Lung microvascular endothelial cell (primary cell): ENCODE results near the gene ENTREP3. TPM values are rescaled to one million over a fixed set of nuclear protein-coding genes. Genes with fewer than 3 reads are reported as not detected.
"Not testable (repeated sequence)": the region's sequence is repeated elsewhere in the genome, so short reads cannot be mapped to it uniquely, and the experiment has no call there.

Experiments
- DNase-seq, 2 donors: peaks; one replicate each; pipeline versions ENCODE4 v3.0.0 to v3.0.0-alpha.2; 2010; ENCODE audit warnings: low read depth in 2 of 2
- total RNA-seq: library from RNA; depleted of rRNA; stranded (reverse); fragments of >200 nt; gene quantifications from 2 replicates; pipeline ENCODE4 v1.2.1, GENCODE V29; 2014

The ENTREP3 gene
- total RNA-seq, 1 donor from 2014 or later = 3.0 TPM

GRCh38 chr1:155225404-155225759 lies 29.9 kb downstream of the ENTREP3 start:
- not testable (repeated sequence) for DNase-seq

- DNase-seq = no peak
Measured at GRCh38 chr1:155223047-155223446, 32.2 kb downstream of the ENTREP3 start.

- DNase-seq = not testable (repeated sequence)
Measured at GRCh38 chr1:155220211-155220965, 34.9 kb downstream of the ENTREP3 start.

GRCh38 chr1:155219592-155220031 lies 35.7 kb downstream of the ENTREP3 start:
- DNase-seq = no peak

GRCh38 chr1:155218854-155219591 lies 36.3 kb downstream of the ENTREP3 start:
- DNase-seq = peak; percentile 64 to 71

GRCh38 chr1:155214702-155215101 lies 40.6 kb downstream of the ENTREP3 start:
- DNase-seq = not testable (repeated sequence)

GRCh38 chr1:155212051-155212440 lies 43.2 kb downstream of the ENTREP3 start:
- not testable (repeated sequence) for DNase-seq

- DNase-seq = peak; percentile 48 to 88
Measured at GRCh38 chr1:155211381-155212050, 43.8 kb downstream of the ENTREP3 start.

GRCh38 chr1:155210314-155211104 lies 44.8 kb downstream of the ENTREP3 start:
- DNase-seq = no peak

GRCh38 chr1:155209312-155209721 lies 46.0 kb downstream of the ENTREP3 start:
- DNase-seq = no peak

- DNase-seq = peak; percentile 88 to 96
Measured at GRCh38 chr1:155208541-155209311, 46.6 kb downstream of the ENTREP3 start, which contains the start of gene MTX1. MTX1 (plus strand) TSS chr1:155208695; CDS start chr1:155208805, 110 bp downstream.

GRCh38 chr1:155207806-155208540 lies 47.3 kb downstream of the ENTREP3 start, which contains the start of gene THBS3:
THBS3 (minus strand) TSS chr1:155207897; CDS start chr1:155207876, 21 bp downstream.
- peak; percentile 44 to 75 for DNase-seq

GRCh38 chr1:155206891-155207805 lies 48.1 kb downstream of the ENTREP3 start:
- peak; percentile 80 to 90 for DNase-seq

- DNase-seq = no peak
Measured at GRCh38 chr1:155205969-155206593, 49.2 kb downstream of the ENTREP3 start.

GRCh38 chr1:155205035-155205434 lies 50.2 kb downstream of the ENTREP3 start:
- no peak for DNase-seq

GRCh38 chr1:155202731-155203515 lies 52.4 kb downstream of the ENTREP3 start:
- no peak for DNase-seq

GRCh38 chr1:155202198-155202597 lies 53.1 kb downstream of the ENTREP3 start:
- DNase-seq = no peak
